GM19240 (cell line): ENCODE results near the gene CNGA3.

Experiments
- DNase-seq: peaks from one replicate; pipeline ENCODE4 v3.0.0; 2011; ENCODE audit warnings: low spot score; ENCODE audit not compliant: insufficient read length

The CNGA3 gene

DNA sequence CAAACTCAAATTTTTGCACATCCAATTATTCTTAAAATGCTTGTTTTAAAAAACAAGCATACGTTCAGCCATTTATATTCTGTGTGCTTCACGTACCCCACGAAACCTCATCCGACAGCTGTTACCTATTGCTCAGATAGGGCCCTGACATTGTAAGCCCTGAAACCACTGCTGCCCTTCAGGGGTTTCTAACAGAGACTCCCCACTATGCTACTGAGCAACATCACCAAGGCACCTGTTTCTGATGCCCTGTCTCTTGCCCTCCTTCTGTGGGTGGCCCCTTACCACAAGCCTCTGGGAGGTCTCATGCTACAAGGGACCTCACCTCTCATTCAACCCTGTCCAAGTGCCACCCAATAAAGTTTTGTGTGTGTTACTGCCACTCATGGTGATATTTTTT, 18.5 kb upstream of the CNGA3 start:
- DNase-seq = no peak

GRCh38 chr2:98329549-98329948, 16.7 kb upstream of the CNGA3 start:
- no peak for DNase-seq

DNA sequence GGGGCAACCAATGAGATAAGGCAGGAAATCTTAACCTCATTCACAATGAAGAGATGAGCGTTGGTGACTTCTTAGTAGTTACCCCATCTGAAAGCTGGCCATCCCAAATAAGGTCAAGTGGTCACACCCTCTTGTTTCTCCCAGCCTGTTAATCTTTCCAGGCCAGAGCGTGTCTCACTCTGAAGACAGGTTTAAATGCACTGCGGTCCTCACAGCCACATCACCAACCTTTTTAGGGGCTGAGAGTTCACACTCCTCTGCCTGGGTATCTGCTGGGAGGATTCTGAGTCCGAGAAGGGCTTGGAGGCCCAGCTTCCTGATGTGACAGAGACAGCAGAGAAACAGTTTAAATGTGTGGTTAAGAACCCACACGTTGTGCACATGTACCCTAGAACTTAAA, 13.3 kb upstream of the CNGA3 start:
- no peak for DNase-seq

- no peak for DNase-seq
Measured at GRCh38 chr2:98333922-98334321, 12.3 kb upstream of the CNGA3 start.

DNA sequence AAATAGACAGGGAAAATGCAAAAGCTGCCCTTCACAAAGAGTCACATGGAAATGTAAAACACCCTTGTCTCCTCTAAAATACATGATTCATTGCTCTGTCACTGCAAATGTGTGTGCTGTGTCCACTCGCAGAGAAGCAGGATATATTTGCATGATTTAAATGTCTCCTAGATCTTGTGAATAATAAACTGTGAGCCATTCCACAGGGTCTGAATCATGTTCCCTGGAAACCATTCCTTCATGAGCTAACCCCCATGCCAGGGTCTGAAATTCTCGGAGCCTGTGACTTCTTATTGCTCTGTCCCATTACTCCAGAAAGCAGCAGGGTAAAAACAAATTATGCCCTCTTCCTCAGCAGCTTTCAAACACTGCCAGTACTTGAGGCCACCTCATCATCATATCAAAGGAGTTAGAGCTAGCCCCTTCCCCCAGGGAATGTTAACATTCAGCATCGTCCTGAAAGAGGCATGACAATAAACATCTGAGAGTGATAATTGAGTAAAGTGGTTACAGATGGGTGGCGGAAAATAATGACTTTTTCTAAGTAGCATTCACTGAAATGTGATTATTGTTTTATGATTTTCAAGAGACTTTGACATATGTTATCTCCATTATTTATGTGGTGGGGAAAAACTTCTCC, 11.7 kb upstream of the CNGA3 start:
- DNase-seq = no peak

DNA sequence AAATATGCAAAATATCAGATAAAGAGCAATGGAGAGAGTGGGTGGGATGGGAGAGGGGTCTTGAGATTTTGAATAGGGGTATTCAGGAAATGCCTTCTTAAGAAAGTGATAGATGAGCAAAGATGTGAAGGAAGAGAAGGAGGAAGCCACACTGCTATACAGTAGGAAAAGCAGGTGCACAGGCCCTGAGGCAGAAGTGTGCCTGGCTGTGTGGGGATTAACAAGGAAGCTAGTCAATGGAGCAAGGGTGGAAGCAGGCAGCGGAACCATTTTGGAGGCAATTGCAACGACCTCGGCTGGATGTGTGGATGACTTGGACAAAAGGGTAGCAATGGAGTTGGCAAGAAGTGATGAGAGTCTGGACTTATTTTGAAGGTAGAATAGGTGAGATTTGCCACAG, 11.0 kb upstream of the CNGA3 start:
- no peak for DNase-seq

DNA sequence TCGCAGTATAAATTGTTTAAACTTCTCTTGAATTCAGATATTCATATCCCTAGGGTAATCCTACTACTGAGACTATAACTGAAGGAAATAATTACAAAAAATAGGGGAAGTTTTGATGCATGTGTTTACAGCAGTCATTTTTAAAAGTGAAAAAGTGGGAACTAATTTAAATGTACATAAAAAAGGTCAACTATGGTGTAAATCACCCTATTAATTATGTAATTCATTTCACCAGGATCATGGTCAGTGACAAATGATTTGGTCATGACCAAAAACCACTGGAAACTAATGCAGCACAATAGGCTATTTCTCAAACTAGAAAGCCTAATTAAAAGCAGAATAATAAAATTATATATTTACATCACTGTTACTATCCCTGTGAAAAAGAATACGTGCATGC, 5.0 kb upstream of the CNGA3 start:
- no peak for DNase-seq

DNA sequence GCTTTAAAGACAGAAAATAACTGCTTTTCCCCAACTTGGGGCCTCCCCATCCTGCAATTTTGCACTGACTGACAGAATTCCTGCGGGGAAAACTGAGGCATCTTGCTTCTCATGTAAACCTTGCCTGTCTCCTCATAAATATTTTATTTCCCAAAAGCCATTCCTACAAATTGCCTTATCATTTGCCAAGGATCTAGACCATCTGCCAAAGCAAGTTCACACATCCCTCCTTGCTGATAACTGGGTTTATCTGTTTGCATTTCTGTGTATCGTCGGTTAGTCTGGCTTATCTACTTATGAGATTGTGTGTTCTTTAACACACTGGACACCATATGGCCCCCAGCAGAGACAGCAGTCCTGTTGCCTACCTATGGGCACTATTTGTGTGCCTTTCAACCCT, 3.0 kb upstream of the CNGA3 start:
- DNase-seq = no peak

GRCh38 chr2:98347298-98348065, 1.2 kb downstream of the CNGA3 start:
- no peak for DNase-seq

GRCh38 chr2:98348066-98348561, 1.9 kb downstream of the CNGA3 start:
- DNase-seq = no peak

DNA sequence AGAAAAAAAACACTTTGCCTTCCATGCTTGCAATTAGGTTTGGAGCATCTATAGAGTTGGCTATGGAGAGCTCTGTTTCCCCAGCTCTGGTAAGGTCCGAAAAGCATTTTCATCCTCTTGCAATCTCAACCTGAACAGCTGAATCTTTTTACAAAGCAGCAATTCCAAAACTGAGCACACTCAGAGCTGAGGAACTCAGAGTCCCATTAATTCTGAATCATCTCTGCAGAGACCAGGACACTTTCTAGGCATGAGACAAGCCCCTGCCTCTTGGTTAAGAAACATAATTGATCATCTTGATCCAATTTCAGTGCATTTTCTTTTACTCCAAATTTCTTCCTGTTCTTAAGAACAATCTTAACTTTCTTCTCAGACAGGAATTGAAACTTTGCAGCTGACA, 4.2 kb downstream of the CNGA3 start:
- no peak for DNase-seq

DNA sequence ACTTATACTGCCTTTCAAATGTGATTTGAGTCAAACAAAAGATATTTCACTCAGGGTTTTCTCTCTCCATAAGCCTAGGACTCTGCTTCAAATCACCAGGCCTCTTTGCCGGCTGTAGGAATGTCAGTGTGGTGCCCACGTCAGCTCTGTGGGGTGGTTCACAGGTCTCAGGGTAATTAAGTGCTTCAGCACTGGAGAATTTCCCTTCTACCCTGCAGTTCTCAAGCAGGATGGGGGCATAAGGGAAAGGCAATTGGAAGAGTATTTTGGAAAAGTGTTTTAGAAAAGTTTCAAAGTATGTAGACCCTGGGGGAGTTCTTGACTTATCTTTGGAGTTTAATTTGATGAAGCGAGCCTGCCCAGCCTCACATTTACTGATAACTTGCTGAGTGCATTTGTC, 9.6 kb downstream of the CNGA3 start:
- DNase-seq = no peak

GRCh38 chr2:98356729-98357128, 10.5 kb downstream of the CNGA3 start:
- DNase-seq = no peak

DNA sequence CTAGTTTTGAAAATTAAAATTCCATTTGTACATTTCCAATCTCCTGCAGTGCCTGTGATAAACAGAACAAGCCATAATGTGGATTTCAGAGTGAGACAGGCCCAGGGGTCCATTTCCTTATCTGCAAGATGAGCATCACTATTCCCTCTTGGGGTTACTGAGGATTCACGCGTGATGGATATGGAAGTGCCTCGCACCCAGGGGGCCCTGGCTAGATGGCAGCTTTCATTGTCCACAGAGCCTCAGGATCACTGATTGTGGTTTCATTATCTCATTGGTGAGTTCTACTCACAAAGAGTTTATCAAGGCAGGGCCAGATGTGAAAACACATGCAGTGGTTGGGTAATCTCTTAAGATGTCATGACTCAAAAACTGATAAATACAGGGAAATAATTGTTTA, 11.6 kb downstream of the CNGA3 start:
- DNase-seq = no peak

DNA sequence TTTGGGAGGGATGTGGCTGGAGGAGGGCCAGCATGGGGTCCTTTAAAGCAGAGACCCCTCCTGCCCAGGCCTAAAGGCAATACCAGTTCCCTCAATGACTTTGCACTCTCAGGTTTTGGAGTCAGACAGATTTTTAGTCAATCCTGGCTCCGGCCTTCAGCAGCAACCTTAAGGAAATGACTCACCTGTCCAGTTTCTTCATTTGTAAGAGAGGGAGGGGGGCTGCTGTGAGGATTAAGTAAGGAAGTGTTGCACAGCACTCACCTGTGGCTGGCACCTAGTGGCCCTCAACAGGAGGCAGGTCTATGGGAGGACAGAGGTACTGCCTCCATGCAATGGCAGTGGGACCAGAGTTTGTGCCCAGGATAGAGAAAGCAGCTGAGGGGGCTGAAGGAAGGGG, 13.7 kb downstream of the CNGA3 start:
- no peak for DNase-seq

GRCh38 chr2:98367721-98368120, 21.5 kb downstream of the CNGA3 start:
- no peak for DNase-seq

GRCh38 chr2:98369710-98370239, 23.5 kb downstream of the CNGA3 start:
- DNase-seq = no peak

DNA sequence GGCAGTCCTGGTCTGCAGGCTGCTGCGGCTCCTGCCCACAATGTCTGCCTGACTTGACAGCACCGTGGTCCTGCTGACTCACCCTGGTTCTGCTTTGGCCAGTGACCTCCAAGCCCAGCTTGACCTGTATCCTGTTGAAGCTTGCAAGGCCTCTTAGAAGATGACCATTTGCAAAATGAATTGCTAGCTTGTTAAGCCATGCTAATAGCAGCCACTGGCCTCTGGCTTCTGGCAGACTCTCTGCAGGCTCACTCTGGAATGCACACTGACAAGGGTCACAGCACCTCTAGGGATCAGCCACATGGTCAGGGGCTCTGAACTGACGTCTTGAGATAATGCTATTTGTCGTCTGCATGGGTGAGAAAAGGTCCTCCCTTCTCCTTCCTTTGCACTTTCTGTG, 25.9 kb downstream of the CNGA3 start:
- no peak for DNase-seq

GRCh38 chr2:98372579-98372978, 26.3 kb downstream of the CNGA3 start:
- no peak for DNase-seq

DNA sequence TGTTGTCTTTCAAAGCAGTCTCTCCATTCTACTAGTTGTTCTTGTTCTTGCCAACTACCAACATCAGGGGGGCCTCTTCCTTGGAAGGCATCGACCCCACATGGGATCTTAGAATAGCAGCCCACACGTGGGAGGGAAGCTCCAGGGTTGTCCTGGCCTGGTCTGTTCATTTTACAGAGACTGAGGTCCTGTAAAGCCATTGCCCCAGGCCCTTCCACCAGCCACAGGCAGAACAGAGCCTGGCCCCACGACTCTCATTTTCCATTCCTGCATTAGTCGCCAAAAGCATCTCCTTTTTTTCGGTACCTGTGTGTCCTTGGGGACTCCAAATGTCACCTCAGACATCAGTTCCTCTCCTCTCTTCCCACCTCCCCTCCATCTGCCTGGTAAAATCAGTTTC, 28.0 kb downstream of the CNGA3 start:
- no peak for DNase-seq

DNA sequence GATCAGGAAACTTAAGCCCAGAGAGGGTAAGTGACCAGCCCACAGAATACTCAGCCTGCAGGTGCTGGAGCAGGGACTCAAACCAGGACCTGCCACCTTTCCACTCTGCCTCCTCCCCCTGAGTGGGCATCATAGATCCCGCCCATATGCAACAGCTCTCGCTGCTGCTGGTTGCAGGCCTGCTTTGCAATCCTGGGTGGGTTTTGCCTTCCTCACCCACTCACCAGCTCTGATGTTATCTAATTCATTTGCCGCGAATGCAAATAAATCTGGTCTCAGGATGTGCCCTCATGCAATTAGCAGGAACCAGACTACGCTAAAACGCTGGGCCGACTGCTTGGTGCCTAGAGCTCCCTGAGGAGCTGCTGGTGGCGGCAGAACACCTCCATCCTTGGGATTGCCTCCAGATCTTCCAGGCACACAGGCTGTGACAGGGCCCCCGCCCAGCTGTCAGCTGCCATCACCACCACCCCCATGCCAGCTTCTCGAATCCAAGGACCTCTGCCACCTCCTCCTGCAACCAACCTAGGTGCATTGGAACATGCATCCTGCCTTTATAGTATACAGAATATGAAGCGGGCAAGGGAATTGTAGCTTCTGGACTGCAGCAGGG, 28.8 kb downstream of the CNGA3 start:
- no peak for DNase-seq

DNA sequence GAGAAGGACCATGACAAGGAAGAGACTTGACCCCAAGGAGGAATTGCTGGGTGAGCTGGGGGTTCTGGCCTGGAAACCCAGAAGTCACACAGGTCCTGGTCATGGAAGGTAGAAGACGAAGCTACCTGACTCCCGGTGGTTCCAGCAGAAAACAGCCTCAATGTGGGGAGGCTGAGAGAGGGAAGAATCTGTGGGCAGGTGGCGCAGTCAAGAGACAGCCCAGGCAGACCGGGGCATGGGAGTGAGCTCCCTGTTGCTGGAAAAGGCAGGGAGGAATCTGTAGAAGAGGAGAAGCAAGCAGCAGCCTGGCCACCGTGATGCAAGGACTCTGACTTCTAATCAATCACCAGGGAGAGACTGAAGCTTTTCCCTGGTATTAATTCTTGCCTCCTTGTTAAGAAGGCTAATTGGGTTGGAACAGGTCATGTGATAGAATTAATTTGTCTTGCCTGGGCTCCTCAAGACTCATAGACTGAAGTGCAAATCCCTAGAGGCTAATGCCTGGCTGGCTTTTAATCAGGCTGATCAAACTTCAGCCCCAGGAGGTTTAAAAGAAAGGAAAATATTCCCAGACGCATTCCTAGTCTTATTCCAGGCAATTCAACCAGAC, 30.1 kb downstream of the CNGA3 start:
- DNase-seq = no peak
